Urinary bladder (tissue), 4 donors: ENCODE results near the gene SLC11A2. TPM values are rescaled to one million over a fixed set of nuclear protein-coding genes. Genes with fewer than 3 reads are reported as not detected.
"Not testable (repeated sequence)": the region's sequence is repeated elsewhere in the genome, so short reads cannot be mapped to it uniquely, and the experiment has no call there.

ENCODE experiments used
- DNase-seq: peaks from one replicate; pipeline ENCODE4 v3.0.0-alpha.2; 2015; ENCODE audit errors: extremely low spot score
- H3K27ac ChIP-seq: one replicate; pipeline ENCODE4 v1.5.1; 2013; ENCODE audit warnings: low read depth, mild to moderate bottlenecking, moderate library complexity
- H3K36me3 ChIP-seq: one replicate; pipeline ENCODE4 v1.6.1; 2013; ENCODE audit warnings: mild to moderate bottlenecking, moderate library complexity; ENCODE audit not compliant: insufficient read depth
- H3K4me1 ChIP-seq: one replicate; pipeline ENCODE4 v1.6.1; 2013; ENCODE audit warnings: mild to moderate bottlenecking, moderate library complexity; ENCODE audit not compliant: insufficient read depth
- H3K4me3 ChIP-seq: one replicate; pipeline ENCODE4 v1.5.1; 2013; ENCODE audit warnings: low read depth, low read length
- WGBS: extraction: QIAGEN DNeasy Blood & Tissue Kit; methylation state at CpG from one replicate; pipeline ENCODE4 v1.1.7; 2013; 5-methylcytosine and 5-hydroxymethylcytosine counted together
- polyA plus RNA-seq: library from polyadenylated mRNA; stranded (reverse); fragments of 200-250 nt; gene quantifications from one replicate; pipeline ENCODE4 v1.2.3, GENCODE V29; 2013
- total RNA-seq: library from RNA; depleted of rRNA; stranded (reverse); fragments of >200 nt; gene quantifications from one replicate; pipeline ENCODE4 v1.2.3, GENCODE V29; 2014
- donor health status: healthy with polysubstance abuse.
- donor health status: healthy.

The SLC11A2 gene
- total and polyA plus RNA-seq, 2 donors: 21.5 to 78.3 TPM

DNA sequence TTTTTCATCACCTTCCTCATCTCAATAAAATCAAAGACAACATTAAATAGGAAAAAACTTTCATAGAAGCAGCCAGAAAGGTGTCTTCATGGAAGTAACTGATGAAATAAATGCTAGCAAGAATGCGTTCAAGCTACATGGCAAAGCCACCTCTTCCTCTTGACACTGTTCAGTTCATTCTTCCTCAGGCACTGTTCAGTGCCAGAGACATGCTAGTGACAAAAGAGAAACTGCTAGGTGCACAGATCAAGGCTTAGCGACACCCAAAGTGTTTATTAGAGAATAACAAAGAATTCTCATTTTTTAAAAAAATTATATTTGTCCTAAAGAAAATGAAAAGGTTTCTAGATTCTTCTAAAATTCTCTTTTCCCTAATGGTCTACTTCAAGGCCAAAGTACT is 7.2 kb downstream of the SLC11A2 start:
- WGBS: 93% methylated on average over 2 of the region's 2 CpGs
- DNase-seq: no peak
- H3K27ac ChIP-seq: no peak overlapping the region
- H3K36me3 ChIP-seq: no peaks in the 10 kb centered on the region
- H3K4me1 ChIP-seq: no peaks in the 10 kb centered on the region
- no peak overlapping the region for H3K4me3 ChIP-seq

DNA sequence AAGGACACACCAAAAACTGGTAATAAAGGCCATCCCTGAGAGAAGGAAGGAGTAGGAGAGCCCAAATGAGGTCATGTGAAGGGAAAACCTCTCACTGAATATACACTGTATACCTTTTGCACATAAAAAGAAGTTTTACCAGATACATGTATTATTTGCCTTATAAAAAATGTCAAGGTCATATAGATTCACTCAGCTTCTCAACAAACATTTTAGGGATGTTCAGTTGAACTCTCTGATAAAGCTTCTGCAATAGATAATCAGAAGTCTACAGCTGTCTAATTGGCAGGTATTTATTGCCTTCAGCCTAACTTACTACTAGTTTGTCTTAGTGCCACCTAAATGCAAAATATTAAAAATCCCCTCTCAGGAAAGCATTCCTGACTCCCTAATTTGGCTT is 8.7 kb downstream of the SLC11A2 start:
- no peaks in the 10 kb centered on the region for H3K36me3 ChIP-seq
- no peaks in the 10 kb centered on the region for H3K4me1 ChIP-seq
- DNase-seq: no peak

DNA sequence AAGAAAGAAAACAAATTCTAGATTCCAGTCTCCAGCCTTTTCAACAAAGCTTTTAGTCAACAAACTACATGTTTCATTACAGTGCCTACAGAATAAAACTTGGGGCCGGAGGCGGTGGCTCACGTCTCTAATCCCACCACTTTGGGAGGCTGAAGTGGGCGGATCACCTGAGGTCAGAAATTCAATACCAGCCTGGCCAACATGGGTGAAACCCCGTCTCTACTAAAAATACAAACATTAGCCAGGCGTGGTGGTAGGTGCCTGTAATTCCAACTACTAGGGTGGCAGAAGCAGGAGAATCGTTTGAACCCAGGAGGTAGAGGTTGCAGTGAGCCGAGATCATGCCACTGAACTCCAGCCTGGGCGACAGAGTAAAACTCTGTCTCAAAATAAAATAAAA is 11.7 kb downstream of the SLC11A2 start:
- H3K4me3 ChIP-seq, H3K36me3 ChIP-seq, H3K4me1 ChIP-seq, DNase-seq, H3K27ac ChIP-seq: not testable (repeated sequence)
- WGBS: 90% methylated on average over 9 of the region's 9 CpGs

More for the DNA sequence above, 8.7 kb downstream of the SLC11A2 start:
- Histone ChIP-seq H3K4me3 (no peak overlapping the region), H3K27ac (no peak overlapping the region)

DNA sequence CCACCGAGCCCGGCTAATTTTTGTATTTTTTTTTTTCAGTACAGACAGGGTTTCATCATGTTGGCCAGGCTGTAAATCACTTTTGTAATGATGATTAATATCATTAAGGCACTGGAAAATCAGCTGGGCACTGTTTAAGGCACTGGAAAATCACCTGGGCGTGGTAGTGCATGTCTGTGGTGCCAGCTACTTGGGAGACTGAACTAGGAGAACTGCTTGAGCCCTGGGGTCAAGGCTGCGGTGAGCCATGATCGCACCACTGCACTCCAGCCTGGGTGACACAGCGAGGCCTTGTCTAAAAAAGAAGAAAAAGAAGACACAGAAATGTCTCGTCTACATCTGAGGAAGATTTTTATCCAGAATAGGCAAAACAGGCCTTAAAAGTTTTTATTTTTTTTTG is 12.7 kb downstream of the SLC11A2 start:
- DNase-seq: no peak
- no peaks in the 10 kb centered on the region for H3K36me3 ChIP-seq
- no peak overlapping the region for H3K4me3 ChIP-seq
- 92% methylated on average over 7 of the region's 7 CpGs for WGBS
- no peaks in the 10 kb centered on the region for H3K4me1 ChIP-seq
- no peak overlapping the region for H3K27ac ChIP-seq

DNA sequence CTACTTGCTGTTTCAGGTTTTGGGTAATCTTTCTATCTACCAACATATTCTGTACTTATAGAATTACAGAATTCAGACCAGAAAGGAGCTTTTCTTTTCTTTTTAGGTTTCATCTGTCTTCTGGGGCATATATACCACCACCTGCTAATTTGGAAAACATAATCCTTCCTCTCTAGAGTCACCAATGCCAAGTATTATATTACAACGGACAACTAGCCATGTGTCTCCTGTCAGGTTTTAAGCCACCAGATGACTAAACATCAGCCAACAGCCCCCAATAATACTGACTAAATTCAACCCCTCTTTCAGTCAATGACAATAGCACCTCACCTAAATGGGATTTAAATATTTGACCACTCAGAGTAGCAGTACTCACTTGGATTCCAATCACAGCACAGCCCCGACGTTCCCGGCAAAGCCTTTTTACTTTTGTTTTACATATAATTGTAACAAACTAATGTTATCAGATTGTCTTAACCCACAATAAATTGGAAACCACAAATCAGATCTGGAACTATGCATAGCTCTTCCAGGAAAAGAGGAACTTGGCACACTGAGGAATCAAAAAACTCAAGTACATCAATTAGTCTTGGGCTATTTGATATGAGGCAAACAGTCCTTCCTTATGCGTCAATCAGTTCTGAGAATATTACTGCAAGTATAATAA is 13.5 kb downstream of the SLC11A2 start:
- no peaks in the 10 kb centered on the region for H3K36me3 ChIP-seq
- no peak overlapping the region for H3K4me3 ChIP-seq
- no peak overlapping the region for H3K27ac ChIP-seq
- no peaks in the 10 kb centered on the region for H3K4me1 ChIP-seq
- WGBS: 57% methylated on average over 5 of the region's 5 CpGs
- no peak for DNase-seq

DNA sequence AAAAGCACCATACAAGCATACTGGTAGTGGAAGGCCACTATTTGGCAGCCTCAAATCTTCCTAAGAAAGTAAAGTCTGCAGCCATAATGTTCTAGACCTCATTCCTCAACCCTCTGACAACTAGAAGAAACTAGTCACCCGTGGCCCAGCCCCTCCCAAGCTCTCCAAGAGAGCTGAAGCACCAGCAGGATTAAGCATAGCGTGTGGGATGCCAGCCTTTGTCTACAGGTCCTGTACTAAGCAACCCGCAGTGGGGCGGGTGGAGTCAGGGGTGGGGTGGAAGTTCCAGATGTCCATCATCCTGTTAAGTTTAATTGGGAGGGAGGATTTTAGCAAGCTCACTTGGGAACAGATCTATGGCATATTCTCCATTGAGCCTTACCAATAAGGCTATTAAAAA is 14.2 kb downstream of the SLC11A2 start:
- no peaks in the 10 kb centered on the region for H3K36me3 ChIP-seq
- DNase-seq: no peak
- H3K4me3 ChIP-seq: no peak overlapping the region
- WGBS: 78% methylated on average over 4 of the region's 4 CpGs
- H3K27ac ChIP-seq: no peak overlapping the region
- H3K4me1 ChIP-seq: no peaks in the 10 kb centered on the region

DNA sequence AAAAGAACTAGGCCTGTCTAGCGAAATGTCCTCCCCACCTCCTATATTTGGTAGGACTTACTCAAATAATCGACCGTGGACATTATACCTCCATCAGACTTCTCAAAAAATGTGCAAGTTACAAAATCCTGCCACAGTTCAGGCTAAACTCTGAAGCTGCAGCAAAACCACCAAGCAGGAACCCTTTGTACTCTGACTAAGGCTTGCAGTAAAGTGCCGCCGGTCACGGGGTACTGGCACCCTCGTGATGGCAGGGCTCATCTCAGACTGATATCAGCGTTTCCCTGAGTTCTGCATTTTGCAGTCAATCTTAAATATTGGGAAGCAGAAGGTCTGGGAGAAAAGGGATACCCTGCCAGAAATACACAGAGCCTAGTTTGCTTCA is 17.1 kb downstream of the SLC11A2 start:
- no peaks in the 10 kb centered on the region for H3K36me3 ChIP-seq
- no peak overlapping the region for H3K4me3 ChIP-seq
- no peak for DNase-seq
- H3K27ac ChIP-seq: no peak overlapping the region
- H3K4me1 ChIP-seq: peaks cover 2% of the 10 kb centered on the region
- 59% methylated on average over 8 of the region's 8 CpGs for WGBS

DNA sequence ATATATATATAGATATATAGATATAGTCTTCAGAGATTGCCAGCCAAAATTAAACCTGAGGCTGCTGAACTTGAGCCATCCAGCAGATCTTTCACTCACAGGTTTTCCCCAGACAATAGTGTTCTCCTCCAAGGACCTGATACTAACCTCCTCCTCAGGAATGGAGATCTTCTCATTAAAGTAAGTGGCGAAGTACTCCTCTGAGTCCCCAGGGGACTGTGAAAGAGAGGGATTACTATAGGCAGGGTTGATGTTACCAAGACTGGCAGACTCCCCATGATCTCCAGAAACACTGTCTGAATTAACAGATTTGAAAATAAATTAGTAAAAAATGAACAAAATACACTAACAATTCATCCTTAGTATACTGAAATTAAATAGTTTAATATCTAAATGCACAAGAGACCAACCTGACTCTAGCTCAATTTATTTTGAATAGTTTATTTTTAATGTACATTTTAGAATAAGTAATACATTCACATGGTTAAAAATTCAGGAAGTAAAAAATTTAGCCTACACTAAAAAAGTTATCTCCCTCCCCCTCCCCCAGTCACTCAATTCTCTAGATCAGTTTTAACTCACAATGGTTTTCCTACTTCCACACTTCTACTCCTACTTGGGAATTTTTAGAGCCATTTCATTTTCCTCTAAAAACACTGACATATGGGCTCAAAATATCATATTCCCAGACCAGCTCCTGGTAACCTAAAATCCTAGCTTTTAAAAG is 17.7 kb downstream of the SLC11A2 start:
- Histone ChIP-seq H3K4me1 (peaks cover 2% of the 10 kb centered on the region), H3K36me3 (no peaks in the 10 kb centered on the region), H3K27ac (no peak overlapping the region), H3K4me3 (no peak overlapping the region)
- no peak for DNase-seq
- WGBS: 89% methylated on average over 1 of the region's 1 CpG

DNA sequence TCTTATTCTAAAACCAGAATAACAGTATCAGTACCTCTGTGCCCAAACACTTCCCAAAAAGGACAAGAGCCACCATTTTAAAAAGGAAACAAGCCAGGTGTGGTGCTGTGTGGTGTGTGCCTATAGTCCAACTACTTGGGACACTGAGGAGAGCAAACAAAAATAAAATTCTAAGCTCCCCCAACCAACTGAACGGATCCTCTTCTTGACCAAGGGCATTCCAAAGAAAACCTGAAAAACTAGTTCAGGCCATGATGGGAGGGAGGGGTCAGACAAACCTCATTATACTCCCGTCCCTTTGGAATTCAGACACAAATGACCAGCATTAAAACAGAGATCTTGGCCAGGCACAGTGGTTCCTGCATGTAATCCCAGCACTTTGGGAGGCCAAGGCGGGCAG is 20.5 kb downstream of the SLC11A2 start:
- H3K36me3 ChIP-seq: no peaks in the 10 kb centered on the region
- WGBS: 81% methylated on average over 3 of the region's 3 CpGs
- DNase-seq: peak; percentile 43
- H3K4me3 ChIP-seq: no peak overlapping the region
- peaks cover 2% of the 10 kb centered on the region for H3K4me1 ChIP-seq
- no peak overlapping the region for H3K27ac ChIP-seq

DNA sequence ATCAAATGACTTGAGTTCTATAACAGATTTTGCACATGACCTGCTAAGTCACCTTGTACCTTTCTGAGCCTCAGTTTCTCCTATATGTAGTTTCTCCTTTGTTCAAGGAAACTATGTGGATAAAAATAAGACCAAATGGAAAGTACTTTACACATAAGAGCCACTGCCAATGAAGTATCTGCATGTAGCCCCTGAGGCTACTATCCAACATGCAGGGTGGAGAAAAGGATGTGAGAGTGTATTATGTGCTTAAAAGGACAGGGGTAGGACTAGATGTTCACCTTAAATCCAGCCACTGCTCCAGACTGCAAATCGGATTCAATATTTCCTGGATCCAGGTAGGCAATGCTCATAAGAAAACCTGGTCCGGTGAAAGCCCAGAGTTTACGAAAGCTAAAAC is 21.2 kb downstream of the SLC11A2 start:
- H3K27ac ChIP-seq: no peak overlapping the region
- DNase-seq: no peak
- no peak overlapping the region for H3K4me3 ChIP-seq
- WGBS: 95% methylated on average over 3 of the region's 3 CpGs
- peaks cover 2% of the 10 kb centered on the region for H3K4me1 ChIP-seq
- no peaks in the 10 kb centered on the region for H3K36me3 ChIP-seq

DNA sequence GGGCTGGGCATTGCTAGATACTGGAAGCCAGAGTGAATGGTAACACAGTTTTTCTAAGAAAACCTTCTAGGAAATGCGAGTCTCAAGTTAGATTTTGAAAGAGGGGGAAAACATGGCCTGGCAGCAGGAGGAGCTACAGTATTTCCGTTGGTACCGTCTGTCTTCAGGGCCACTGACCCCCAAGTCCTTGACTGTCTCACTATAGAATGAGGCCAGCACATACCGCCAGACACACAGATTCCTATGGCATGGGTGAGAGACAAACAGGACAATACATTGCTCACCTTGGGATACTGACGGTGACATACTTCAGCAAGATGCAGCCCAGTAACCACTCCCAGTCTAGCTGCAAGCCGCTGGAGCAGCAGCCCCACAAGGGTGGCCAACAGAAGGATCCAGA is 21.7 kb downstream of the SLC11A2 start:
- Histone ChIP-seq H3K36me3 (no peaks in the 10 kb centered on the region), H3K27ac (no peak overlapping the region), H3K4me3 (no peak overlapping the region), H3K4me1 (peaks cover 2% of the 10 kb centered on the region)
- 77% methylated on average over 6 of the region's 6 CpGs for WGBS
- DNase-seq: no peak

DNA sequence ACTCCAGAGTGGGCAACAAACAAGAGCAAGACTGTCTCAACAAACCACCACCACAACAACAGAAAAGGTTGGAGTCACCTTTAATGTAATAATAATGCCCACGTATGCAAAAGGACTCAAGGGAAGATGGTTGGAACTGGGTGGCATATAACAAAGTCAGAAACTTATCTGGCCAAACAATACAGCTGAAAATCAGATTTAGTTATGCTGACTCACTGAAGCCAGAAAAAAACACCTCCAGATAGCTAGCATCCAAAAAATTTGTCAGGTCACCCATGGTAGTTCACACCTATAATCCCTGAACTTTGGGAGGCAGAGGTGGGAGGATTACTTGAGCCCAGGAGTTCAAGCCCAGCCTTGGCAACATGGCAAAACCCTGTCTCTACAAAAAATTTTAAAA is 24.4 kb downstream of the SLC11A2 start:
- H3K4me1 ChIP-seq: peaks cover 2% of the 10 kb centered on the region
- H3K36me3 ChIP-seq: no peaks in the 10 kb centered on the region
- H3K27ac ChIP-seq: no peak overlapping the region
- 82% methylated on average over 1 of the region's 1 CpG for WGBS
- no peak overlapping the region for H3K4me3 ChIP-seq
- no peak for DNase-seq

DNA sequence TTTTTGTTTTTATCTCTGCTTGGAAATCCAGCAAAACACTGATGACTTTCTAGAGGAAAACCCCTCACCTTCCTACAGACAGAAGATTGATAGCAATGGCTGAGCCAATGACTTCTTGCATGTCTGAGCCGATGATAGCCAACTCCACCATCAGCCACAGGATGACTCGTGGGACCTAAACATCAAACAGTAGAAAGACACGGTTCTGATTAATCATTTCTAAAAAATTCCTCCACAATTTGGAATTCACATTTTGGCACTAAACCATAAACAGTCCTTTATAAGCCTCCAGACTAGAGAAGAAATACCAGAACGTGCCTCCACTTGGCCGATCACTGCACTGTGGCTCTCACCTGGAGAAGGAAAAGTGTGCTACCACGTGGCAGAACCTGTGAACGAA is 25.9 kb downstream of the SLC11A2 start:
- H3K36me3 ChIP-seq: no peaks in the 10 kb centered on the region
- no peak for DNase-seq
- peaks cover 2% of the 10 kb centered on the region for H3K4me1 ChIP-seq
- WGBS: 80% methylated on average over 7 of the region's 7 CpGs
- H3K27ac ChIP-seq: no peak overlapping the region
- no peak overlapping the region for H3K4me3 ChIP-seq

DNA sequence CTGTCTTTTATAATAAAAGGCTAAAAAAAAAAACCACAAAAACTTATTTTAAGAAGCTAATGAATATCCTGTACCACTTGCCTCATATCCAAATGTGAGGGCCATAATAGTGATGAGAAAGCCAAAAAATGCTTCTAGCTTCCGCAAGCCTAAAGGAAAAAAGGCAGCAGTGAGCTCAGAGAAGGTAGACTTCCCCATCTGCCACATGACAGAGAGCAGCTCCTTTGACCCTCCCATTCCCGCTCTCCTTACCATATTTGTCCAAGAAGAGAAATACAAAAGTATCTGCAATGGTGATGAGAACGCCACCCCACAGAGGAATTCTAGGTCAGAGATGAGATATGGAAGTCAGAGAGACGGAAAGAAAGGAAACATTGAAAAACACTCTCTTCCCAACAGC is 27.1 kb downstream of the SLC11A2 start:
- 93% methylated on average over 4 of the region's 4 CpGs for WGBS
- Histone ChIP-seq H3K4me1 (no peaks in the 10 kb centered on the region), H3K36me3 (no peaks in the 10 kb centered on the region), H3K27ac (no peak overlapping the region), H3K4me3 (no peak overlapping the region)
- no peak for DNase-seq
